Activated gamma-delta T cell (primary cell): ENCODE results near the gene SPPL2B.

Experiments
- DNase-seq: peaks from one replicate; lab custom pipeline; 2025; lab: John Stamatoyannopoulos, UW

Gene SPPL2B

DNA sequence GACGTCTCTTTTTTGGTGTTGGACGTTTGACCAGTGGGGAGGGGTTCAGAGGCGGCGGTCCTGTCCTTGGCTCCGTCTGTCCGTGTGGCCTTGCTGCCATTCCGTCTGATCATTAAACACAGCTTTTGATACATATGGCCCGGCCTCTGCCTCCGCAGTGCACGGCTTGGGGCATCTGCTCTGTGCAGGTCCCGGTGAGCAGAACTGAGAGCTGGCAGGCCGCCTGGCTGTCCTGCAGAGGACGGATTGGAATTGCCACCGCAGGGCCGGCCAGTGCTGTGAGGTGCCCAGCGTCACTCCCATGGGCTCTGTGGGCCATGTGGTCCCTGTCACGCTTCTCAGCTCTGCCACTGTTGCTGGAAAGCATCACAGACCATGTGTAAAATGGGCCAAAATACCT, 26.2 kb downstream of the SPPL2B start:
- DNase-seq = no peak

DNA sequence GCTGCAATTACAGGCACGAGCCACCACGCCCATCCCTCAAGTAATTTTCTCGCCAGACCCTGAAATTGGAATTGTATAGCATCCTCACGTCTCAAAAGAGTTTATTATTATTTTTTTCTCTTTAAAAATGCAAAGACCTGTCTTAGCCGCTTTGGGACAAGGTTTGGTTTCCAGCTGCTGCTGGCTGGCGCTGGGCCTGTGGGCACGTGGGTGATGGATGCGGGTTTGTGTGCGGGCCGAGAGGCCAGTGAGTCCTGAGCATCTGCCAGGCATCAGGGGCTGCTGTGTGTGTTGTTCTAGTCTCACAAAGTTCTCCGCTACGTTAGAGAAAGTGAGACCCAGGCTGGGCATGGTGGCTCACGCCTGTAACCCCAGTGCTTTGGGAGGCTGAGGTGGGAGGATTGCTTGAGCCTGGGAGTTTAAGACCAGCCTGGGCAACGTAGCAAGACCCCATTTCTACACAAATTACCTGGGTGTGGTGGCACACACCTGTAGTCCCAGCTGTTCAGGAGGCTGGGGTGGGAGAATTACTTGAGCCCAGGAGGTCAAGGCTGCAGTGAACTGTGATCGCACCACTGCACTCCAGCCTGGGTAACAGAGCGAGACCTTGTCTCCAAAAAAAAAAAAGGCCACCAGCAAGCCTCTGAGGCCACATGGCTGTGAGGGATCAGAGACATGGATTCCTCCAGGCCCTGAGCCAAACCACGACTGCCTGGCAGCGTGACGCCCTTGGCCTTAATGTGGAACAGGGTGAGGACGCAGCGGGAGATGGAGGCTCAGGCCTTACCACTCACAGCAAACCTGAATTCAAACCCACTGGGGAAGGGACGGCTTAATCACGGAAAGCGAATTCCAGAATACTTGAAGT, 26.9 kb downstream of the SPPL2B start:
- DNase-seq = no peak

DNA sequence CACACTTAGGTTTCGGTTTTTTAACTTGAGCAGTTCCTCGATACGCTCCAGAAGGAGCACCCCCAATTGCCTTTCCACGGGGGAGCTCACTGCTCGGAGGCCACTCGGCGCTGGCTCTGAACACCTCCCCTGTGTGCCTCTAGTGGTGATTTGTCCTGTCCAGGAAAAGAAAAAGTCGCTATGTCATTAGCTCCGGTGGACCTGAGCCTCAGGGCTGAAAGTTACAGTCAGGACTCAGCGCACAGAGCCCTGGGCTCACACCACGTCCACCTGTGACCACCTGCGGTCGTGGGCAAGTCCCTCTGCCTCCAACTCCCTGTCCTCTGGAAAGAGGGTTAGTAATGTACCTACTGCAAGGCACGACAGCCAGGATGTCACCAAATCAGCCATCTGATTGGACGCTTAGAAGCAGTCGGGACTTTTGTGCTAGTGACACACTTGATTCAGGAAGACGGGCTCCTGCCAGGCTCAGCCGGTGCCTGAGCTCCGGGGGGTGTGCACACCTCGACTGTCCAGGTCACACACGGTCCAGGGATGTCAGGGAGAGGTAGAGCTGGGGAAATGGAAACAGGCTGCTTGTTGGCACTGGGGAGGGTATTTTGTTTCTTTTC, 27.7 kb downstream of the SPPL2B start:
- no peak for DNase-seq

DNA sequence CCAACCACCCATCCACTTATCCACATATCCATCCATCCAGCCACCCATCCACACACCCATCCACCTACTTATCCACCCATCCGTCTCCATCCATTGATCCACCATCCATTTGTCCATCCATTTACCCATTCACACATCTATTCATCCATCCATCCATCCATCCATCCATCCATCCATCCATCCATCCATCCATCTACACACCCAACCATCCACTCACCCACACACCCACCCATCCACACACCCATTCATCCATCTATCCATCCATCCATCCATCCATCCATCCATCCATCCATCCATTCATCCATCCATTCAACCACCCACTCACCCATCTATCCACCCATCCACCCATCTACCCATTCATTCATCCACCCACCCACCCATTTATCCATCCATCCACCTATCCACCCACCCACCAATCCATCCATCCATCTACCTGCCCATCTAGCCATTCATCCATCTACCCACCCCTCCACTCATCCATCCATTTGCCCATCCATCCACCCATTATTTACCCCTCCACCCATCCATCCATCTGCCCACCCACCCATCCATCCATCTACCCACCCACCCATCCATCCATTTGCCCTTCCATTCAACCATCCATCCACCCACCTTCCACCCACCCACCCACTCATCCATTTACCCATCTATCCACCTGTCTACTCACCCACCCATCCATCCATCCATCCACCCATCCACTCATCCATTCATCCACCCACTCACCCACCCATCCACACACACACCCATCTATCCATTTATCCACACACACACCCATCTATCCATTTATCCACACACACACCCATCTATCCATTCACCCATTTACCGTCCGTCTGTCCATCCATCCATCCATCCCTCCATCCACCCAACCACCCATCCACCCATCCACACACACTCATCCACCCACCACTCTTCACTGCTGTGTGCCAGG, 29.1 kb downstream of the SPPL2B start:
- no peak for DNase-seq

- DNase-seq = no peak
These were observed 30.2 kb downstream of the SPPL2B start for GRCh38 chr19:2358548-2359173.

- DNase-seq = no peak
These were observed 31.7 kb downstream of the SPPL2B start, which contains the start of gene TMPRSS9 for GRCh38 chr19:2359992-2360685. Gene TMPRSS9, plus strand, starts transcription at chr19:2360265. Its CDS starts 29,521 bp downstream, at chr19:2389786.

DNA sequence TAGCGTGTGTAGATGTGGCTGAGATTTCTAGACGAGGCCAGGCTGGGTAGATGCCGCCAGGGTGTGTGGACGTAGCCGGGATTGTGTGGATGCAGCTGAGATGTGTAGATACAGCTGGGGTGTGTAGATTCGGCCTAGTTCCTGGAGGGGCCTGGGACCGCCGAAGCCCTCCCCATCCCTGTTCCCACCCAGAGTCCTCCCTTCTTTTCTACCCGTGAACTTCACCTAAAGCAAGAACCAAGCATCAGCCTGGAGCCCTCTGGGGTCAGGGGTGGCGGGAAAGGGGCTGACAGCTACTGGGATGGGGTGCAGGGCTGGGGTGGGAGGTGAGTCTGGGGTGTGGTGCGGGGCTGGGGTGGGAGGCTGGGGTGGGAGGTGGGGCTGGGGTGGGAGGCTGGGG, 32.3 kb downstream of the SPPL2B start:
- no peak for DNase-seq

GRCh38 chr19:2361246-2362045, 33.0 kb downstream of the SPPL2B start:
- no peak for DNase-seq

DNA sequence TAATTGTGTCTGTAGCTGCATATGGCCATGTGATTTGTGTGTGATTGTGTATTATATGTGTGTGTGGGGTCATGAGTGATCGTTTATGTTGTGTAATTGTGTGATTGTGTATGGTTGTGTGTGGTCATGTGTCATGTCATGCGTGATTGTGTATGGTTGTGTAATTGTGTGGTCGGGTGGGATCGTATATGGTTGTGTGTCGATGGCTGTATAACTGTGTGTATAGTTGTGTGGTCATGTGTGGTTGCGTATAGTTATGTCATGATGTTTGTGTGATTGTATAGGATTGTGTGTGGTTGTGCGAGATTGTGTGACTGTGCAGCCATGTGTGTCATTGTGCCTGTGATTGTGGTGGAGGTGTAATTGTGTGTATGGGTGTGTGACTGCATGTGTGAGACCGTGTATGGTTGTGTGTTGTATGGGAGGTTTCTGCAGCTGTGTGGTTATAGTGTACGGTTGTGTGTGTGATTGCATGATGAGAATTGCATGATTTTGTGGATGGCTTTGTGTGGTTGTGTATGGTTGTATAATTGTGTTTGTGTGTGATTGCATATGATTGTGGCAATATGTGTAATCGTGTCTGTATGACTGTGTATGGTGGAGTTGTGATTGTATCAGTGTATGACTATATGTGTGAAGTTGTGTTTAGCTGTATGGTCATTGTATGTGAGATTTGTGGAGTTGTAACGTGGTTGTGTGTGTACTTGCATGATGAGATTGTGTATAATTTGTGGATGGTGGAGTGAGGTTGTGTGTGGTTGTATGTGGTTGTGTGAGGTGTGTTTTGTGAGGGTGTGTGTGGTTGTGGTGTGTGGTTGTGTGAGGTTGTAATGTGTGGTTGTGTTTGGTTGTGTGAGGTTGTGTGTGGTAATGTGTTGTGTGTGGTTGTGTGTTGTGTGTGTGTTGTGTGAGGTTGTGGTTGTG, 33.8 kb downstream of the SPPL2B start:
- DNase-seq = no peak

DNA sequence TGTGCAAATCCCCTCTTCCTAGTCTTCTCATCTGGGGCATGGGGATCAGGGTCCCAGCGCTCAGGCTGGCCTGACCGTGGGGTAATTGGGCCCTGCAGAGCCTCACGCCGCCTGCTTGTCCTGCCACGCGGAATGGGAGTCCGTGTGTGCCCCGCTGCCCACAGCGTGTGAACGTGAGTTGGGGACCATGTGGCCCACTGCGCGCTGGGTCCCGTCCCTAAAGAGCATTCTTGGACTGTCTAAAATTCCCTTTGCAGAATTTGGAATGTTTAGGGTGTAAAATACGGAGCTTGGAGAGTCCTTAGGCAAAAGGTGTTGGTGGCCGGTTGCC, 34.5 kb downstream of the SPPL2B start:
- DNase-seq = no peak

- no peak for DNase-seq
These were observed 34.9 kb downstream of the SPPL2B start for GRCh38 chr19:2363419-2363818.

DNA sequence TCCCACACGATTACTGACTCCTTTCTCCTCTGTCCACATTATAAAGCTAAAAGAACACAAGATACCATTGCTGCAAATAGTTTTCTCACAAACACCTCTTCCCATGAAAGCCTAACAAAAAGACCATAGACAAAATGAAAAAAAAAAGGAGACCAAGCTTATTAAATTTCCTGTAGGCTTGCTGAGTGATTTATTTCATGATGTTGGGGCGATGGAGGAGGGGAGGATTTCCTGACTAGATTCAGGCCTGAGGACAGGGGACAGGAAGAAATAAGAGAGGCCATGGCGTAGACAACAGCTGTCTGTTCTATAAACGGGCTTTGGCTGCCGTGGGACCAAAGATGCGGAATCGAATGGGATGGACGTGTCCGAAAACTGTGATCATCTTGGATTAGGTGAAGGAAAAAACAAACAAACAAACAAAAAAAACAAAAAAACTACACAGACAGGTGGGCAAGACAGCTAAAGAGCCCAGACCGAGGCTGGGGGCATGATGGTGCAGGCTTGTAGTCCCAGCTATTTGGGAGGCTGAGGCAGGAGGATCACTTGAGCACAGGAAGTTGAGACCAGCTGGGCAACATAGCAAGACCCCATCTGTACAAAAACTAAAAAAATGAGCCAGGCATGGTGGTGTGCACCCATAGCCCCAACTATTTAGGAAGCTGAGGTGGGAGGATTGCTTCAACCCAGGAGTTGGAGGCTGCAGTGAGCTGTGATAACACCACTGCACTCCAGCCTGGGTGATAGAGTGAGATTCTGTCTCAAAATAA, 36.9 kb downstream of the SPPL2B start:
- DNase-seq = no peak

GRCh38 chr19:2371656-2372055, 43.2 kb downstream of the SPPL2B start:
- no peak for DNase-seq

GRCh38 chr19:2372076-2372612, 43.7 kb downstream of the SPPL2B start:
- no peak for DNase-seq

GRCh38 chr19:2374808-2375207, 46.3 kb downstream of the SPPL2B start:
- DNase-seq = no peak

DNA sequence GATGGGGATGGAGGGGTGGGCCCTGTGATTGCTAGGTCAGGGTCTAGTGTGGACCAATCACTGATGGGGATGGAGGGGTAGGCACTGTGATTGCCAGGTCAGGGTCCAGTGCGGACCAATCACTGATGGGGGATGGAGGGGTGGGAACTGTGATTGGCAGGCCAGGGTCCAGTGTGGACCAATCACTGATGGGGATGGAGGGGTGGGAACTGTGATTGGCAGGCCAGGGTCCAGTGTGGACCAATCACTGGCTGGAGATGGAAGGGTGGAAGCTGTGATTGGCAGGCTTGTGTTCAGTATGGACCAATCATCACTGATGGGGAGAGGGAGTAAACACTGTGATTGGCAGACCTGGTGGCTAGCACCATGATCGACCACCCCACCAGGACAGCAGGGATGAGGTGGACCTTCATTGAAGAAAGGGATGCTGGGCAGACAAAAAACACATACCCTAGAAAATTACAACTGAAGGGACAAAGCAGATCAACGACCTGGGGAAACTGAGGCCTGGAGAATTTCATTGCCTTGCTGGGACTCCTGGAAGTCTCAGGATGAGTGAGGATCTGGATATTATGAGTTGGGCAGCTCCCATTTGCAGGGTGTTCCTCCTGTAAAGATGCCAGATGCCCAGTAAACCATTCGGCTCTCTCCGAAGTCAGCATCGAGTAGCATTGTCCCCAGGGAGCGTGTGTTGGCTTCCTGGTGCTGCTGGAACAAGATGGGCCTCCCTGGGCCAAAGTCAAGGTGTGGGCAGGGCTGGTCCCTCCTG, 47.1 kb downstream of the SPPL2B start:
- DNase-seq = no peak

DNA sequence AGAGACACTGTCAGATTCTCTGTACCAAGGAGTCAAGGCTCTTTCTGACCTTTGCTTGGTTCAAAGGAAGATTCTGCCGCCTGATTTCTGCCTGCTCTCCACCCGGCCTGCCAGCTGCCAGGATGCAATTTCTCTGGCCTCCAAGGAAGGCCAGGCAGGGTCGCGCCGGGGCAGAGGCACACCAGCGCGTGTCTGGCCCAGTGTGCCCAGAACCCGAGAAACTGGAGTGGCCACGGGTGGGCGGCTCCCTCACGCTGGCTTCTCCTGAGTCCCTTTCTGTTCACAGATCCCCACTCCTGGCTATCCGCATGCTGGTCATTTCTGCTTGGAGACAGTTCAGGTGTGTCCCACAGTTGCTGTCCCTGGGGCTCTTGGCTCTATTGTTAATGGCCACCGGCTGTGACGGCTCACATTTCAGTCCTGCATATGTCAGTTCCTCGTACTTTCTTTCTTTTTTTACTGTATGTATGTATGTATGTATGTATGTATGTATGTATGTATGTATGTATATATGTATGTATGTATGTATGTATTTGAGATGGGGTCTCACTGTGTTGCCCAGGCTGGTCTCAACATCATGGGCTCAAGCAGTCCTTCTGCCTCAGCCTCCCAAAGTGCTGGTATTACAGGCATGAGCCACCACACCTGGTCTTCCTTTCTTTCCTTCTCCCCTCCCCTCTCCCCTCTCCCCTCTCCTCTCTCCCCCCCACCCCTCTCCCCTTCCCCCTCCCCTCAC, 48.5 kb downstream of the SPPL2B start:
- DNase-seq = no peak
